Activated CD4-positive, CD25-positive, alpha-beta regulatory T cell treated with anti-CD3 and anti-CD28 coated beads, Interleukin-2, amount 50 U/mL, for 72 hours (primary cell): ENCODE results near the gene HOMER2.

Experiments used
- DNase-seq: peaks from one replicate; pipeline ENCODE4 v3.0.0; 2021

HOMER2 gene

DNA sequence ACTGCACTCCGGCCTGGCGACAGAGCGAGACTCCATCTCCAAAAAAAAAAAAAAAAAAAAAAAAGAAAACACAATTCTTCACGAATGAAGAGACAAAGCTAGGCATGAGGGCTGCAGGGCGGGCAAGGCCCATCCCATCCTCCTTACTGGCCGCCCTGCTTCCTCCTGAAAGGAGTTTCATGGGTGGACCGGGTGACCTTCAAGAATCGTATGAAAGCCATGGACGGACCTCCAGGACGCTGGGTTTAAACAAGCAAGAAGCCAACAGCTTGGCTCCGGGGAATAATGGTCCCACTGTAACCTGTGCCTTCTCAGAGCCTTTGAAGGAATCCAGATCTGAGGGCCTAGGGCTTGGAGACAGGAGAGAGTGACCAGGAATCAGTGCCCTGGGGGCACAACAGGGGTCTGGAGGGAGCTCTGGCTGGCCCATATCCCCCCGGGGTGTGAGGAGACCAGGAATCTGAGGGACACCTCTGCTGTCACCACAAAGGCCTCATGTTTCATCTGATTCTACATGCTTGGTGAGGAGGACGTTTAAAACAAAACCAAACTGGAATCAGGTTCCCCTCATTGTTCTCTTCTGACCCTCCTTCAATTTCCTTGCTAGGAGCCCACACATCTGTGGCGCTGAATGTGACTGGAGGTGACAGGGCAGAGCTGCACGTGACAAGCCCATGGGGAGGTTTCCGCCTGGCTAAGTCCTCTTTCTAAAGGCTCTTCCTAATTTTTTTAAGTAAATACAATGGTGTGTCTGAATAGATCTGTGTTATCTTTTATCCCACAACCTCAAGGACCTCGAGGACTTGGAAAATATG lies 97.0 kb downstream of the HOMER2 start:
- DNase-seq: no peak

- DNase-seq: no peak
These were observed 98.0 kb downstream of the HOMER2 start for GRCh38 chr15:82854554-82854953.

- no peak for DNase-seq
These were observed 99.5 kb downstream of the HOMER2 start for GRCh38 chr15:82852941-82853561.

GRCh38 chr15:82851981-82852511 lies 100.5 kb downstream of the HOMER2 start:
- no peak for DNase-seq

DNA sequence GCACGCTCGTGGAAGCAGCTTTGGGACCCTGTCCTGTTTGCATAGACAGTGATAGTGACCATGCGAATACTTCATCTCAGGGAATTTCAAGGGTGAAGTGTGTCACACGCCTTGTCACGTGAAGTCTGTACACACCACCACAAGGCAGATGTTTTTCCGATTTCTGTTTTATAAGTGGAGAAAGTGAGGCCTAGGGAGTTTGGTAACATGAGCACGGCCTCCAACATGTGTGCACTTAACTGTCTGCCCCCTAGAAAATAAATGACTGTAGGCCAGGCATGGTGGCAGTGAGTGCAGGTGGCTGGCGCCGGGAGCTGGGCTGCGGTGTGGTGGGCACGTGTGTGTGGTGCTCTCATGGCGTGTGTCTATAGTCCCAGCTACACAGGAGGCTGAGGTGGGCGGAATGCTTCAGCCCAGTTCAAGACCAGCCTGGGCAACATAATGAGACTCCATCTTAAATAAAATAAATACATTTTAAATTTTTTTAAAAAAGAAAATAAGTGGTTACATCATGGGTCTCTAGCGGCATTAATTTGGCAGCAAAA lies 101.1 kb downstream of the HOMER2 start:
- no peak for DNase-seq

- DNase-seq: no peak
These were observed 101.8 kb downstream of the HOMER2 start for GRCh38 chr15:82850731-82851130.

GRCh38 chr15:82849556-82850512 lies 102.7 kb downstream of the HOMER2 start:
- DNase-seq: peak; percentile 40

DNA sequence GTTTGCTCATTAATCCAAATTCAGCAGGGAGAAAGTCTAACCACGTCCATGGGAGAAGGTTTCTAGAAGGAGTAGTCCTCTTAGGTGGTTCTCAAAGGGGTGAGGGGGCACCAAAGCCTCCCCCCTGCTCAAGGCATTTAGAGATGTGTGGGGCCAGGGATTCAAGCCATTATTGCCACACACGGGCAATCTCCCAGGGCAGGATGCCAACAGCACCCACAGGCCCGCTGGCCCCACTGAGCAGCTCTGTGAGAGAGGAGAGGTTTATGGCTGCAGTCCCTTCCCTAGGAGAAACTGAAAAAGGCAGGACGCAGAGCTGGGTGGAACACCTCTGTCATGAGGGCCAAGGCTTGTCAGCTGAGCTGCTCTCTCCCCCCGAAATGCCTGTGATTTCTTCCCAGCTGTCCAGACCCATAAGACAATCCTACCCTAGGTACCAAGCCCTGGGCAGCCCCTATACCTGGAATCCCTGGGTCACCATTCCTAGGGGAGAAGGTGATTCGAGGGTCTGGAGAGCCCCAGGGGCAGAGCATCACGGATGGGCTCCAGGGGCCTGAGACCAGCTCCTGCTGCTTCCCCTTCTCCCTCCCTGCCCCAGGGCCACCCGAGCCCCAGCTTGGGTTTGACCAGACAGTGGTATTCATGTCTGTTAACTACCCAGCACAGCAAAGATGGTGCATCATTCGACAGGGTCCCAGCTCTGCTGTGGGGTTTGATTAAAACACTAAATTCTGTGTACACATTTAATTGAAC lies 104.1 kb downstream of the HOMER2 start:
- no peak for DNase-seq

DNA sequence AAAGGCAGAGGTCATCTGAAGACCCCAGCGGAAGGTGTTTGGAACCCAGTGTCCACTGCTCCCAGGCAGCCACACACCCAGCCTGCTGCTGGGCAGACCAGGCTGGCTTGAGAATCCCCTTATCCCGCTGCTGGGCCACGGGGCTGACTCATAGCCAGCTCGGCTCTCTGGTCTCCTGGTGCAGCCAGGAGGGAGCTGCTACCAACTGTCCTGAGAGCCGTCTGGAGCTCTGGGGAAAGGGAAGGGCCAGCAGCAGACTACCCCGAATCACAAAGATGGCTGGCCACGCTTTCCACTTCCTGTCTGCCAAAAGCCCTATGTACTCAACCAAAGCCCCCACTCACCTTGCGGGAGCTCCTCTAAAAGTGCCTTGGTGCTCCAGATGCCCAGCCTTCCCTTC lies 104.8 kb downstream of the HOMER2 start:
- no peak for DNase-seq

GRCh38 chr15:82846621-82847020 lies 105.9 kb downstream of the HOMER2 start:
- DNase-seq: no peak

DNA sequence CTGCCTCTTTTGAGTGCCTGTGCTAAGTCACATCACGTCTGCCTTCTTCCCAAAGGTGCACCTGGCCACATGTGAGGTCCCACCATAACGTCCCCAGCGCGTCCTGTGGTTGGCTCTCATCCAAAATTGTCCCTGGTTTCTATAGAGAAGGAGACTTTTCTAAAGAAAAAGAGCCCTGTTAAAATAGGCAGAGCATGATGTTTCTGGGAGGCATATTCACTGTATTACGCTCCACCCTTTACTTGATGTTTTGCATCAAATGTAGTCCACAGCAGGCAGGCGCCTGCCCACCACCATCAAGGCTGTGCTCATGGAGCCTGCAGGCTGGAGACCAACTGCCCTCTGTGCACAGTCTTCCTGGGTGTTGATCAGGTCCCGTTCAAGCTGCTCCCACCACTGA lies 106.8 kb downstream of the HOMER2 start:
- DNase-seq: no peak

- no peak for DNase-seq
These were observed 109.0 kb downstream of the HOMER2 start for GRCh38 chr15:82843566-82843965.

- no peak for DNase-seq
These were observed 112.4 kb downstream of the HOMER2 start for GRCh38 chr15:82840166-82840565.

- no peak for DNase-seq
These were observed 113.4 kb downstream of the HOMER2 start for GRCh38 chr15:82839136-82839535.

DNA sequence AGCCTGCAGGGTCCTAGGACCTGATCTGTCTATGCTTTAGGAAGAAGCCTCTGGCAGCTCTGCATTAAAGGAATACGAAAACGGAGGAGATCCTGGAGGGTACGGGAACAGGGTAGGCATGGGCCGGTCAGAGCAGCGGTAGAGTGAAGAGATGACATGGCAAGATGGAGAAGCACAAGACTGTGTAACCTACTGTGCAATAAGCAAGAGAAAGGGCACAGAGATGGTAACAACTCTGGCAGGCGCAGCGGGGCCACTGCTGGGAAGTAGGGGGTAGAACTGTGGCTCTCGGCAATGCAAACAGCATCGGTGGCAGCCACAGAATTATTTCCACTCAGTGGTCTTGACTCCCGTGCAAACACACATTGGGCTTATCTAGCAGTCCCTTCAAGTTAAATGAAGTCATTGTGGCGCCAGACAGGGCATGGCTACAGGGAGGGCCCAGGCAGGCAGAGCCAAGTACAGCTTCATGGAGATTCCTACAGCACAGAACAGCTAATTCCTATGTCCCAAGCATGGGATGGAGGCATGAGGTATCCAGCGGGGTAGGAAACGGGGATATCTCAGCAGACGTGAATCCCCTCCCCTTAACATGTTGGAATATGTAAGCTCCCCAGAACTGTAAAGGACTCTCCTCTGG lies 114.3 kb downstream of the HOMER2 start:
- DNase-seq: no peak

DNA sequence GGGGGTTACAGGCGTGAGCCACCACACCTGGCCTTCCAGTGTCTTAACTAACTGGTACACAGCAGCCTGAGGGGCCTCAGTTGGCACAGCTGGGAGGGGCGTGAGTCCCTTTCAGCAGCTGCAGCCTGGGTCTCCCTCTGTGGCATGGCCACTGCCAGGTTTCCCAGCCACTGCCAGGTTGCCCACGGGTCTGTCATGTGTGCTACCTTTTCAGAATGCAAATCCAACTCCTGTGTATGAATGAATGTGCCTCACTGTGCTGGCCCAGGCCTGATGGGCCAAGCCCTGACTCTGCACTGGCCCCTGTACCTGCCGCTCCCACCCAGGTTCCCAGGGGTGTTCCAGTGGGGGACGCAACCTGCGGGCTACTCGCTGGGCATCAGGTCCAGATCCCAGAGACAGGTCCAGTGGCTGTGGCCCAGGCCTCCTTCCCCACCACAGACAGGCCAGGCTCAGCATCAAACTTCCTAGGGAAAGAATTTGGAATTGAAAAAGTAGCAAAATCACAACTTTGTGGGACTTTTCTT lies 117.1 kb downstream of the HOMER2 start:
- no peak for DNase-seq

GRCh38 chr15:82833362-82833682 lies 119.2 kb downstream of the HOMER2 start:
- DNase-seq: no peak

DNA sequence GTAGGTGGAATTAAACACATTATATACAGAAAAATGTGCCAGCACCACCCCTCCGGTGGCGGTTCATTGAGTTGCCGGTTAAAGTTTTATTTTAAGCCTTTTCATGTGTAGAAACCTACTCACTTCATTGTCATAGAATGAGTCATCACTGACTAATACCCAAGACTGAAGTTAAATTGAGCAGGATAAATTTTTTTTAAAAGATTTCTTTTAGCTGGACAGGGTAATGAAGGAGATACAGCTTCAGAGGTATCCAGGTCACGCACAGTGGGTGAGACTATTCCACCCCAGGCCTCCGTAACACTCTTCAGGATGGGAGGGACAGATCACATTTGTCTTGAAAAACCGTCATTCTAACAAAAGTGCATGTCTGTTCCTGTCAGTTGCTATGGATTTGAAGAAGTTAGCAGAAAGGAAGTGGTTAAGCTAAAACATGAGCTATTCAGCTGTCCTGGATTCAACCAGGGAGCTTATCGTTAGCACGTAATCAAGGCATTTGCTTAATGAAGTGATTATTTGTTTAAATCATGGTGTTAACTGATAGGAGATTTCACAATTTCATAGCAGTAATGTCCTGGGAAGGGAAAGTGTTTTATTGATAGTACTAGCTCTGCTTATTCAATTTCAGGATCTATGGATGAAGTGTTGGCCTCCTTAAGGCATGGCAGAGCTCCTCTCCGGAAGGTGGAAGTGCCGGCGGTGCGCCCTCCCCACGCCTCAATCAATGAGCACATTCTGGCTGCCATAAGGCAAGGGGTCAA lies 119.7 kb downstream of the HOMER2 start:
- no peak for DNase-seq

DNA sequence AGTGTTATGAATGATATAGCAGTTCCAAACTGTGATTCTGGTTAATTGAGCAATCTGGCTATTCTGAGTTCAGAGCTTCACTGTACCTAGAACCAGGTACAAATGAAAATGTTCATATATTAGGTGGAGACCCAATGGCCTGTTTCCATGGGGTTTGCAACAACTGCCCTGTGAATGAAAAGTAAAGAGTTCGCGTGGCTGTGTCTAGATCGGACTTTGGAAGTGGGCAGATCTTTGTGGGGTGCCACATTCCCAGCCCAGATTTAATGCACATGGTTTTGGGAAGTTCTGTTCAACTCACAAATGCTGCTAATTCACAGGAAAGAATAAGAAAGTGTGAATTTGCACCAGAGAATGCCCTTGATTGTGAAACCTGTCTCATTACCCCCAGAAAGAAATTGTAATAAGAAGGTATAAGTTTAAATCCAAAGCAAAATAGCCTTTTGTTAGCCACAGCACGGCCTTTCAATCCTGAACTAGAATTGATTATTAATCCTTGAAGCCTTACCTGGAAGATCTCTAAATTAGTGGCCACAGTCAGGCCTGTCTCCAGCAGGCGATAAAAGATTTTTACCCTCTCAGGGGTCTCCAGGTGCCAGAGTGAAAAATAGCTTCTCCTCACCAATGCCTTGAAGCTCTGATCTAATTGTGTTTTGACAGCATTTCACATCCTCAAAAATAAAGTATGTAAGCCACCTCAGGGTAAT lies 120.5 kb downstream of the HOMER2 start:
- no peak for DNase-seq
